HEK293T (cell line): ENCODE results near the gene FREY1.

Experiments
- FOXK2 ChIP-seq: fragments of 450-650 bp; IDR thresholded peaks from 2 replicates; pipeline ENCODE4 v1.6.1; 2016; ENCODE audit warnings: mild to moderate bottlenecking
- HDGF ChIP-seq: fragments of 450-650 bp; IDR thresholded peaks from 2 replicates; pipeline ENCODE4 v1.6.1; 2017; ENCODE audit warnings: antibody characterized with exemption, borderline replicate concordance
- SUZ12 ChIP-seq: fragments of 450-650 bp; IDR thresholded peaks from 2 replicates; pipeline ENCODE4 v1.6.1; 2016; ENCODE audit warnings: mild to moderate bottlenecking

DNA sequence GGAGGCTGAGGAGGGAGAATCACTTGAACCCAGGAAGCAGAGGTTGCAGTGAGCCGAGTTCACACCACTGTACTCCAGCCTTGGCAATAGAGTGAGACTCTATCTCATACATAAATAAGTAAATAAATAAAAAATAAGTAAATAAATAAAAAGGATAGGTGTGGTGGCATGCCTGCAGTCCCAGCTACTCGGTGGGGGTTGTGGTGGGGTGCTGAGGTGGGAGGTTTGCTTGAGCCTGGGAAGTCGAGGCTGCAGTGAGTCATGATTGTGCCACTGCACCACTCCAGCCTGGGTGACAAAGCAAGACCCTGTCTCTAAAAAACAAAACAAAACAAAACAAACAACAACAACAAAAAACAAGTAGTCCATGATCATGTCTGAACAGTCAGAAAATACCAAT, 18.5 kb upstream of the FREY1 start:
- TF ChIP-seq FOXK2 (no peak), HDGF (no peak), SUZ12 (no peak)
